NCI-H2029 treated with DMSO at 0.1 percent for 48 hours (cell line): Measurements from ENCODE around the gene ARHGEF28.

Experiments
- DNase-seq: peaks from one replicate; lab custom pipeline; 2025; lab: John Stamatoyannopoulos, UW

Gene ARHGEF28

GRCh38 chr5:73968729-73969128, 342.7 kb downstream of the ARHGEF28 start:
- DNase-seq = no peak

- no peak for DNase-seq
These were observed 343.4 kb downstream of the ARHGEF28 start for GRCh38 chr5:73969195-73970036.

- no peak for DNase-seq
These were observed 345.3 kb downstream of the ARHGEF28 start for GRCh38 chr5:73971326-73971725.

- no peak for DNase-seq
These were observed 347.1 kb downstream of the ARHGEF28 start for GRCh38 chr5:73973135-73973534.

GRCh38 chr5:73974871-73975360, 348.9 kb downstream of the ARHGEF28 start:
- DNase-seq = no peak

GRCh38 chr5:73975845-73976244, 349.8 kb downstream of the ARHGEF28 start:
- no peak for DNase-seq

- DNase-seq = no peak
These were observed 351.1 kb downstream of the ARHGEF28 start for GRCh38 chr5:73977146-73977545.

- DNase-seq = no peak
These were observed 353.3 kb downstream of the ARHGEF28 start for GRCh38 chr5:73979321-73979720.

- no peak for DNase-seq
These were observed 355.7 kb downstream of the ARHGEF28 start for GRCh38 chr5:73981704-73982103.

- DNase-seq = no peak
These were observed 357.6 kb downstream of the ARHGEF28 start for GRCh38 chr5:73983644-73984043.

- no peak for DNase-seq
These were observed 359.1 kb downstream of the ARHGEF28 start for GRCh38 chr5:73985145-73985544.

GRCh38 chr5:73986729-73987128, 360.7 kb downstream of the ARHGEF28 start:
- DNase-seq = no peak

GRCh38 chr5:73987915-73988314, 361.9 kb downstream of the ARHGEF28 start:
- DNase-seq = no peak

- no peak for DNase-seq
These were observed 364.0 kb downstream of the ARHGEF28 start for GRCh38 chr5:73989956-73990355.
